ENCODE measurements around the gene PCNX2.
"Not testable (repeated sequence)": the region's sequence is repeated elsewhere in the genome, so short reads cannot be mapped to it uniquely, and the experiment has no call there.

PCNX2 gene

DNA sequence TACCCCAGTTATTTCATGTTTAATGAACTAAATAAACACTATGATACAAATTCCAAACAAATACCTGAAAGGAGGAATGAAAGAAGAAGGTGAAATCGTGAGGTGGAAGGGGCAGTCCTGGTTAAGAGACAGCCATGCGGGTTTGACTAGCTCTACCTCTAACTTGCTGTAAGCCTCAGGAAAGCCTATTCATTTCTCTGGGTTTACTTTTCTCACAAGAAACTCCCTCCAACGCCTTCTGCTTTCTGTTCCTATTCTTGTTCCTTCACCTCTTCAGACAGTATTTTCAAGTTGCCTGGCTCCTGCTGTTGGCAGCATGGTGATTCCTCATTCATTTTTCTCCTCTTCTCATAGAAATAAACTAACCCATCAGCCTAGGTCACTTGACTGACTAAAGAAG lies 252.7 kb downstream of the PCNX2 start:
- no peak for DNase-seq

DNA sequence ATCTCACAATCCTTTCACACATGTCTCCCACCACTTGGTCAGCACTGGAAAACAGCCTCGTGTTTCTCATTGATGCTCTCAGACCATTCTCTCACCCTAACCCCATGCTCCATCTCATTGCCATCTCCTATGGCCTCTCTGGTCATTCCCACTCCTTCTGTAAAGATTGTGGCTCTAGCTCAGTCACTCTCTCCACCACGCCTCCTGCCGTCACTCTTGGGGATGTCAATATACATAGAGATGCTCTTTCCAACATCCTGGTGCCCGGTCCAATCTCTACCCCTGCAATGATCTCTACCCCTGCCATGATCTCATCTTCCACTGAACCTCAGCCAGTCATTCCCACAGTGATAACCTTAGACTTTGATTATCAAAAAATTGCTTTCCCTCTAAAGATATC lies 255.0 kb downstream of the PCNX2 start:
- no peak for DNase-seq

DNA sequence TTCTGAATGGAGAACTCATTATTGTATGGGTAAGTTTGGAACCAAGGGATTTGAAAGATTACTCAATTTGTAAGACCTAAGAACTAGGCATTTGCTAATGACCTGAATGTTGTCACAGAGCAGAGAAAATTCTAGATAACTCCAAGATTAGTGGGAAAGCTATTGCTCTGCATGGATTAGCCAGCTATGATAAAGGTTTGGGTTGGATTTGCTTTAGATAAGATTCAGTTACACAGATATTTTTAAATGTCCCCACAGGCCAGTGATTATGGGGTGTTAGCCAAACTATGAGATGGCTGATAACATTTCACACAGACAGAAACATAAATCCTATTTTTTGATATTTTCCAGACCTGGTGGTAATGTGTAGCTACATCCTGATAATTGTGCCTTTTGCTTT lies 256.9 kb downstream of the PCNX2 start:
- DNase-seq, result no peak

DNA sequence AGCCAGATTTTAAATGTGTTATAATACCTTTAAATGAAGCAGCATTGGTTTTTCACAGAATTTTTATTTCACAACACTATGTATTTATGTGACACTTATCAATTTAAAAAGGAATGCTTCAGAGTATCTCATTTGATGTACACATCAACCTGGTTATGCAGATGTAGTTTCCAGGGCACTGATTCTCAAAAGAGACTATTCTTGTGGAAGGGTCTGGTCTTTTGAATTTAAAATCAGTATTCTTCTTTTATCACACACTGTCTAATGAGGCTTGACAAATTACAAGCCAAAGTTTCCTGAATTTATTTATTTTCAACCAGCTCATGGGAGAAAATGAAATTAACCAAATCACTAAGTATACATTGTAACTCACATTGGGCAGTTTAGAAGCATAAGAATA lies 257.7 kb downstream of the PCNX2 start:
- no peak for DNase-seq

DNA sequence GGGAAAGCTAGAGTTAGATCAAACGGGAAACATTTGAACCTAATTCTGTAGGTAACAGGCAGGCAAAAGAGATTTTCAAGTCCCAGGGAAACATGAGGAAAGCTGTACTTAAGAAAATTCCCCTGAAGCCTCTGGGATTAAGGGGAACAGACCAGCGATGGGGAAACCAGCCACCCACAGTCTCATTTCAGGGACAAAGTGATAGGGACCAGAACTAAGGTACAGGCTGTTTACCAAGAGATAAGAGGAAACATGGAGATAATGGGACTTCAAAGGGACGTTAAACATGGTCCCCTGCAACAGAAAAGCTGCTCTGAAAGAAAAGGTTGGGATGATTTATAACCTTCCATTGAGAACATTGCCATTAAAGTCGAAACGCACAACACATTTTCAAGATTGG lies 260.7 kb downstream of the PCNX2 start:
- no peak for DNase-seq

DNA sequence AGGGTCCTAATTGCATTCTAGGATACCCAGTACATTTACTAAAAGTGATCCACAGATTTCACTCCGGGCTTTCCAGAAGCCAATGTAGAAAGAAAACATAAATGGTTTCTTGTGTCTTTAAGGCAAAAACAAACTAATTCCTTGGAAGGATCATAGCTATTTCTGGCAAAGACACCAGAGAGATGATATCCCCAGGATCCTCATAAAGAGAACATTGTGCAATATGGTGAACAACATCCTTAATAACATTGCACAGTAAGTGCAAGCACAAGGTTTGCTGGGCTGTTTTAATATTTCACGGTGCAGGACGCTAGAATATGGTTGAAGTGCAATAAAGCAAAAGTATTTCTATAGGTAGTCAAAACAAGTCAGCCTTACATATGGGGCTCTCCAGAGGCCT lies 262.2 kb downstream of the PCNX2 start:
- DNase-seq, result no peak

DNA sequence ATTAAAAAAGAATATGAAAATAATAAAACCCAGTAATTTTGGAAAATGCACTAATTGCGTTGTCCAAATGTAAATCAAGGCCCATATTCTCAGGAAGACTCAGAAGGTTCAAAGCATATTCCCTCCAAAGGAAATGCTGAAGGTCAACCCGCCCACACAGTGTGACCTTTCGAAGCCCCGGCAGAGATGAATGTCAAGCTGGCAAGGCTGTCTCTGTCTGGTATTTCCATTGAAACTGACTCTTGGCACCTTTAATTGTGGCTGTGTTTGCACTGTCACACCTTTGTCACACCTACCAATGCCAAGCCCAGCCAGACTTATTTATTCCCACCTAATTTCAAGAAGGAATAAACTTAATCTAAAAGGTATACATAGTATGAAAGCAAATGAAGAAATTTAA lies 262.6 kb downstream of the PCNX2 start:
- no peak for DNase-seq

DNA sequence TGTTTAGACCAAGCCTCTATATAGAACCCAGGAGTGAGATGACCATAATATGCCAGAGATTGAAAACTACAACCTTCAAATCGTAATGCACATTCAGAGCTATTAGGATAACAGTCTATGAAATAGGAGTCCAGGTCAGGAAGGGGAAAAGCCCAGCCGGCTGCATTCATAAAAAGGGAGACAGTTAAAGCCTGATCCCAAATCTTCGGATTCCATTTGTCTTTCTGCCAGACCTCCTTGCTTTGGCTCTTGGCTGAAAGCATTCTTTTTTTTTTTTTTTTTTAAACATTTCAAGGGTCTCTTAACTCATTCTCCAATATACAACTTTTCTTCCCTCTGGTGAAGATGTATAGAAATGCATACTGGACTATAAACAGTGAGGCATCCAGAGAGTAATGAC lies 264.0 kb downstream of the PCNX2 start:
- DNase-seq, result no peak

DNA sequence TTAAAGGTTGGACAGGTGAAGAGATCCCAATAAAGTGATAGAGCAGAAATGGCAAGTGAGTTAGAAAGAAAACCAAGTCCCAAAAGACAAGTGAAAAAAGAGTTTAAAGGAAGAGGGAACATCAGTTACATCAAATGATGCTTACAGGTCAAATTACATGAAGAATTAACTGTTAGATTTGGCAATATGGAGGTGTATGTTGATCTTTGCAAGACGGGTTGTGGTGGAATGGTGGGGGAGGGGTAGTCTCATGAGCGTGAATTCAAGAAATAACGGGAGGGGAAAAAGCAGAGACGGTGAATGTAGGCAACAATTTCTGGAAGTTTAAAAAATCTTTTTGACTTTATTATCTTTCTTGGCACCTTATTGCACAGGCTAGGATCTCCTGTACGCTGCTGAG lies 268.5 kb downstream of the PCNX2 start:
- no peak for DNase-seq

DNA sequence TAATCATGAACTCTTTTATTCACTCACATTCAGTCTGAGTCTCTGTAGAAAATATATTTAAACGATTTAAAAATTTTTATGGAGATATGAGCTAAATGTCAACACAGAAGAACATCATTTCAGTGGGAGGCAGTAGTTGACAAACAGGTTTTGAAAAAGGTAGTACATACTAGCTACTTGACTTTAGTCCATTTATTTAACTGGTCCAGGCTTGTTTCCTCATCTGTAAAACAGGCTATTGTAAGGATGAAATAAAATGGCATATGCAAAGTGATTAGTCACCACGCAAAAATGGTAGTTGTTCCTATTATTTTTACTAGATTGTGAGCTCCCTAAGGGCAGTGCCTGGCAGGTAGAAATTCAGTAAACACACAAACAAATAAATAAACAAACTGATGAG lies 270.0 kb downstream of the PCNX2 start:
- DNase-seq, result no peak

DNA sequence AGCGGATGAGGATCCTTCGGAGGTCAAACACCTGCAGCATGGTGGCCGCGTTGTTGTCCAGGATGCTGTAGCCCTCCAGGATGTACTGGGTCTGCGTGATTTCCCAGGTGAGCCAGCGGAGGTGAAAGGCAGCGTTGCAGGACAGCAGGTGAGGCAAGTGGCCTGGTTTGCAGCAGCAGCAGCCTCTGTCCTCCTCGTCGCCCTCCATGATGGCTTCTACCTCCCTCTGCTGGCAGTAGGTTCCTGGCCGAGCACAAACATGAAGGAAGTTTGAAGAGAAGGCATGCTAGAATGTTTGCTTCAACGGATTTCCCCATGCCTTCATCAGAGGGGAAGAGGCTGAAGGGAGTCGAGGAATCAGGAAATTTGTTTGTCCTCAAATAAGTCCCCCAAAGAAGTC lies 270.4 kb downstream of the PCNX2 start:
- no peak for DNase-seq

DNA sequence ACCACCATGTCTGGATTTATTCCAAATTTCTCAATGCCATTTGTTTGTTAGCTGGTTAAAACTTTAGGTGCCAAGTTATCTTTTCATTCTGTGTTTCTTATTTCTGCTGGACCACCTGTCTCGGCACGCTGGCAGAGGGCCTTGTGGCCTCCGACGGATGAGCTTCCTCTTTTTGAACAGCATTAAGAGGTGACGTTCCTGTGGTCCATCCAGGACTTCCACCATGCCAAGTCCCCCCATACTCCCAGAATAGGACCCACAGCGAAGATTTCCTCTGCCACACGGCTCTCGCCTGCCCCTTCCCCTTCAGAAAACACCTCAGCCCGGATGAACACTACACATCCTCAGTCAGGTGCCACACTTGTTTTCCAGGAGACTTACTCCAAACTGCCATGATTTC lies 271.3 kb downstream of the PCNX2 start:
- DNase-seq, result no peak

DNA sequence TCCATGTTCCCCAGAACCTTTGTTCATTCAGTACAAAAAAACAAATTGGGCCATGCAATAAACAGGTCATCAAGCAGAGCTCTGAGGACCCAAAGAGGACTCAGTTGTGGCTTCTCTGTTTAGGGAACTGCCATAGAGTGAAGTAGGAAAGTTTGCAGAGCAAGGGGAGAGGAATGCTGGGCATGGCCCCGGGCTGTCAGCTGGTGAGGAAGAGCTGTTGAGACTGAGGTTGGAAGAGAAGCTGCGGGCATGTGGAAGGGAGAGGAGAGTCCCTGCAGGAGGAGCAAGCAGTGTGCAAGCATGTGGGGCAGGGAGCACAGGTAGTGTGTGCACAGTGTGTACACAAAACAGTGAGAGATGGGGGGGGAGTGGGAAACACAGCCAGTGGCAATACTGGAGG lies 273.3 kb downstream of the PCNX2 start:
- no peak for DNase-seq

DNA sequence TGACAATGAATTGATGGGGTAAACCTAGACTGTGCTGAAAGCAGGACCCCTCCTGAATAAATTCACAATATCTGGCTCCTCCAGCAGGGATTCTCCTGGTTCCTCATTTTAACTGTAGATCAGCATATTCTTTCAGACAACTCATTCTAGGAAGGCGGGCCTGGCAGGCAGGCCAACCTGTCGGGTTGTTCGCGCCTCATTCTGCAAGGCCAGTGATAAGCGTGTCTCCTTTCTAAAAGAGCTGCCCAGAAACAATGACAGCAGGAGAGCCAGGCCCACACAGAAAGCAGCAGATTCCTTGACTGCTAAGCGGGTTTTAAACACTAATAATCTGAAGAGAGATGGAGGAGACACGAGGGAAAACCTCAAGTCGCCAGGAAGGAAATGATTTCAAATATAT lies 275.1 kb downstream of the PCNX2 start:
- no peak for DNase-seq

DNA sequence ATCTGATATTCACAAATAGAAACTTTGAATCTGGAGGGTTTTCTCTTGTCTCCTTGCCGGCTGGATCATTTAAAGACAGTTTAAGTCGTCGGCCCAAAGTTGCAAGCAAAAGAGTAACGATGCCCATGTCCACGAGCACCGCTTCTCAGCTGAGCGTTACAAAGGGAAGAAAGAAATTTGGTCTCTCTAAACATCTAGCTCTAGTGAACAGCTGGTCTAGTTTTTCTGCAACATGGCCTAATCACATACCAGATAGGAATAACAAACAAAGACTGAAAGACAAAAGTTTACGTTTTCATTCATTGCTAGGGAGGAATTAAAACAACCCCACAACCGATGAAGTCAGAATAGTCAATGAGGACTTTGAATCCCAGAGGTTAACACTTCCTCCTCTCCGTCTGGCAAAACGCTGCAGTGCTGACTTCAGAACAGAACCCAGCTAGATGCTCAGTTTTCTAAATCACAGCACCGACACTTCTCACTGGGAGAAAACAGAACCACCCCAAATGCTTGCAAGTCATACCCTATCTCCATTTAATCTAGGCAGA lies 275.7 kb downstream of the PCNX2 start:
- no peak for DNase-seq

DNA sequence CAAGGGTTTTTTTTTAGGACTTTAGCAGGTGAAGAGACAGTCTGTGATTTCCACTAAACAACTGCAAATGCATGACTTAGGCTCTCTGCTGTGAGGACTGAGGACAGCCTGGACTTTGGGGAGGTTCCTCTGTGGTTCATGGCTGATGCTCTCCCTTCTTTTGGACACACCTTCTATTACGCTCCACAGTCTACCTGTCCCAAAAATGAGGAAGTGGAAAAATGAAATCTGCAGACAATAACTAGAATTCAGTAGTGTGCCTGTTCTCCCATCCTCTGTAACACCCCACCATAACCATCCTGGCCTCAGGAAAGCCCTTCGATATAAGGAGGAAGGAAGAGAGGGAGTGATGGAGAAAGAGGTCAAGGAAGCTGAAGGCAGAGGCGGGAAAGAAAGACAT lies 276.4 kb downstream of the PCNX2 start:
- no peak for DNase-seq

DNA sequence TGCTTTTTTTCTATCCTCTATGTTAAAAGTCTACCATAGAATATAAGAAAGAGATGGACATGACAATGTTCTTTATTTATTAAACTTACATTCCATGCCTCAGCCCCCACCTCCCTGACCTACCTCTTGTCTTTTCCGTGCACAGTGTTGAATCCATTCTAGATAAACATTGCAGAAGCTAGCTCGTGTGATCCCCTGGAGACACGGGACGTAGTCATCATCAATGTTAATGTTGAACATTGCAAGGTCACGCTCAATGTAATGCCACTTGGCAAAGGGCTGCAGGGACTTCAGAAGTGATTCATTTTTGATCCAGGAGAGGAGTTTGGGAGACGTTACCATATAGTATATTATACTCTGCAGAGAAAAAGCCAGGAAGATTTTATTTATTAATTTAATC lies 278.7 kb downstream of the PCNX2 start:
- no peak for DNase-seq

DNA sequence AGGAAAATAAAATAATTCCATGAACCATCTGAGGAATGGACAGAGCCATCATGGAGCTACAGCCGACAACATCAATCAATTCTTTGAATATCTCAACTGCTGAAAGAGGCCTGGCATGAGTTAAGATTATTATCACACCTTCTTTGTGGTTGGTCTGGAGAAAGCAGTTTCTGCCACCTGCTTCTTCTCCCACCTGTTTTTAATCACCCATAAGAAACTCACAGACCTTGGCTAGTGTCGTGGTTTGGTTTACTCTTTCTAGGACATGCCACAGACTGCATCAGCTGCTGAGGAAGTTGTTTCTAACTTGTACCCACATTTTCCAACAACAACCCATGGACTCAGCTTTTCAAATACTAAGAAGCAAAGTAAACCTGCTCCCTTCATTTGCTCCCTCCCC lies 279.6 kb downstream of the PCNX2 start:
- no peak for DNase-seq

DNA sequence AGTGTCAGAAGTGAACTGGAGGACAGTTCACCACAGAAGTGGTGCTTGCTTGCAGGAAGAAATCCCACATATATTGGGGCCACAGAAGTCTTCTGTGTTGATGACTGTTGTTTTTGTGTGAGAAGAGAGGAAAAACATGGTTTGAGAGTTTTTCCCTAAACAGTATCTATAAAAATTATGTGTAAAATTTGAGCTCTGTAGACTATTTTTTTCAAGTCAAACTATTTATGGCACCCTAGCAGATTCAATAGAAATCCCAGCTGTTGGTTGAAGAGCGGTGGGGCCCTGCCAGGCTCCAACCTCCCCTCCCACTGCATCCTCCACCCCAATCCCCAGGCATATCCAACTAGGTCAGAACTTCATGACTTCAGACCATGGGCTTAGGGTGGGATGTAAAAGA lies 283.5 kb downstream of the PCNX2 start:
- DNase-seq, result no peak

DNA sequence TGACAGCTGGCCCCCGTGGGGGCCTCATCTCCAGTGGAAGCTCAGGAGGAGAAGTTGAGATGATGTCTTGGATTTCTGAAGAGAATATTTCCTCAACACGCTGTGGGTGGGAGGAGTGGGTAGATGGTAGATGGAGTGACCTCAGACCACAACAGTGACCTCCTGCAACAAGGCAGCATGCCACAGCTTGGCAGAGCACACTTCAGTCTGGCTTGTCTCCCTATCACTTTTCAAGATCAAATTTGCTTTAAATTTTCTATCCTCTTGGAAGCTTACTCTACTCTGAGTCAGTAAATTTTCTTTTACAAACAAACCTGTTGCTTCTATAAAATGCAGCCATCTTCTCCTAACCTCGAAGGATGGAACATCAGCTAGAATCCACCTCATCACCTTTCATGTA lies 285.4 kb downstream of the PCNX2 start:
- no peak for DNase-seq

DNA sequence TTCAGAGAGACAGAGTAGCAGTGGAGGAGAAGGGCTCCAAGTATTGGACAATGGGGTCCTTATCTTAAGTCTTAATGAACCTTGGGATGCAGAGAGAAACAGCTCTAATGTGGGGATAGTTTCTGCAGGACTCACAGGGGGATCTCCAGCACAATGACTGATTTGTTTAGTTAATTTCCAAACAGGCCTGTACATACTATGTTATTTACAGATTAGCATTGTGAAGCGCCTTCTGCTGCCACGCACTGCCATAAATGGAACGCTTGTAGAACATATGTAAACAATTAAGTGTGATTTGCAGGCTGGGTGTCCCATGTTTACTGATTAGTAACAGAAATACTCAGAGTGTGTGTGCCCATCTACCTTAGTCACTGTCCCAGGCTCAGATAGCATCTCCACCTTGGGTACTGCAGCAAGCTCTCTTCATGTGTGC lies 289.0 kb downstream of the PCNX2 start:
- no peak for DNase-seq

DNA sequence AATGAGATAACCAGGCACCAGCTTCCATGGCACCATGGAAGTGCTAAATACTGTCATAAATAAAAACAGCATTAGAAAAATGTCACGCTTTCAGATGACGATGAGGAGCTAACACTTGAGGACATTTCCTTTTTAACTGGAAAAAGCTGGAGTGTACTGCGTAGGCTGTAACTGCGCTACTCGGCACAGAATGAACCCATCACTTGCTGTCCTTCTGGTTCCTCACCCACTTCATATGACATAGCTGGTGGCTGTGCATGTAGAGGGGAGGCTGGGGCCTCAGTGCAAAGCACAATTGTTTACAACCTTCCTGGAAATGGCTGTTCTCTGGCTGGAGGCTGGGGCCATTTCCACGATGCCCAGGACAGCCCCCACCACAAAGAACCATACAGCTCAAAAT lies 289.4 kb downstream of the PCNX2 start:
- DNase-seq, result no peak

DNA sequence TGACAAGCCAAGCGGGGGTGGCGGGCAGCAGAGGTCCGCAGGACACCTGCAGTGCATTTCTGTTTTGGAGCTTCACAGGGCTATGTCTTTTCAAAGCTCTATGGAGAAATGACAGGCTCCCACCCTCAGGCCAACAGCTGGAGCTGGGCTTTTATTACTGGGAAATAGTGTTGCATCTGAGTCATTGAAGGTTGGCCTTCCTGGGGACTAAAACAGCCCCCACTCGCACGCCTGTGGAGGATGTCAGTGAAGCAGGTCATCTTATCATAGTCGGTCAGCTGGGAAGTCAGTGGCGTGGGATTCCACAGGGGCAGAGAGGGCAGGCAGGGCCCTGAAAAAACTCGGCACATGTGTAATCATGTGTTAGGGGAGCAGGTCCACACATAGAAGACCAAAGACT lies 289.8 kb downstream of the PCNX2 start:
- no peak for DNase-seq

DNA sequence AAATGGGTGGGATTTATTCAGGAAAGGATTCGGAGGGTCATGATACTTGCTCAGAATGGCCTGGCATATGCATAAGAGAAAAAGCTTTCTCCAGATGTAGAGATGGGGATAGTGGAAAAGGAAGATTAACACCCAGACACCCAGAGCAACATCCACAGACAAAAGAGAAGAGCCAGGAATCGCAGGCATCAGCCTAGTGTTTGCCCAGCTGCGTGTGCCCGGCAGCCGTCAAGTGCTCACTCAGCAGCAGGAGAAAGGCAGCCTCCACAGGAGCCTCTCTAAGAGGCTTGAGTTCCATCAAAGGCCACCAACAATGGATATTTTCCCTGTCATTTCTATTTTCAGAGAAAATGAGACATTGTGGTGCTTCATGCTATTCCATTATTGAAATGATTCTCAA lies 290.4 kb downstream of the PCNX2 start:
- DNase-seq, result no peak

DNA sequence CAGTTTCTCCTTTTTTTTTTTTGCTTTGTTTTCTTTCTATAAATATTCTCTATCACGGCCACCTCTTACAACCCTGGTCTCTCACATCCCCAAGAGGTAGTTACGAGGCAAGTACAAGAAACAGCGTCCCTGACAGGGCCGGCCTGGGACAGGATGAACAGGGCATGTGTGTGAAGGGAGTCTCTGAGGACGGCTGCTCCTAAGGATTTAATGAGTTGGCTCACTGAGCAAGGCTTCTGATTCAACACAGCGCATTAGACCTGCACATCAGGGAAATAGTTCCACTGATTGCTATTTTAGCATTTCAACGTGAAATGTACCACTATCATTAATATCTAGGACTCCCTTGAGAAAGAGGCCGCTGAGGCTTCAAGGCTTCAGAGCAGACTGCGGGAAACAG lies 291.1 kb downstream of the PCNX2 start:
- no peak for DNase-seq

DNA sequence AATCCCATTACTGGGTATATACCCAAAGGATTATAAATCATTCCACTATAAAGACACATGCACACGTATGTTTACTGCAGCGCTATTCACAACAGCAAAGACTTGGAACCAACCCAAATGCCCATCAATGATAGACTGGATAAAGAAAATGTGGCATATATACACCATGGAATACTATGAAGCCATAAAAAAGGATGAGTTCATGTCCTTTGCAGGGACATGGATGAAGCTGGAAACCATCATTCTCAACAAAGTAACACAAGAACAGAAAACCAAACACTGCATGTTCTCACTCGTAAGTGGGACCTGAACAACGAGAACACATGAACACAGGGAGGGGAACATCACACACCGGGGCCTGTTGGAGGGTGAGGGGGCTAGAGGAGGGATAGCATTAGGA lies 291.9 kb downstream of the PCNX2 start:
- not testable (repeated sequence) for DNase-seq
